IMR-90 (cell line): ENCODE measurements around the gene INO80B. TPM values are rescaled to one million over a fixed set of nuclear protein-coding genes. Genes with fewer than 3 reads are reported as not detected.
A peak's percentile ranks its signal among the peaks of the same experiment; 100 is the strongest.

Source experiments
- ATAC-seq: fragments of 200-7000 bp; cut with Tn5 transposase; 2 replicates; pipeline ENCODE4 v1.9.1; 2020; ENCODE audit warnings: low read depth, mild to moderate bottlenecking, moderate library complexity
- BruUV-seq: library from RNA; stranded (reverse); fragments of 400-500 nt; replicated peaks from 2 replicates; lab custom pipeline; 2021; lab: Mats Ljungman, UMichigan
- CTCF ChIA-PET: fragments of 300-600 bp; formaldehyde crosslinking; extraction: SDS; loops from one replicate; lab custom pipeline; 2021; ENCODE audit warnings: antibody characterized with exemption; lab: Yijun Ruan, JAX
- POLR2A ChIA-PET: fragments of 300-600 bp; sonication (Branson Sonifier 250); formaldehyde crosslinking; loops from one replicate; lab custom pipeline; 2022; ENCODE audit warnings: antibody characterized with exemption; ENCODE audit not compliant: unreplicated experiment; lab: Charles Lee
- DNase-seq: peaks from one replicate; pipeline ENCODE4 v3.0.0; 2013
- H2AFZ ChIP-seq: replicated peaks from 2 replicates; pipeline ENCODE3; 2013; ENCODE audit warnings: low read length, mild to moderate bottlenecking; ENCODE audit not compliant: poor library complexity
- H2AK5ac ChIP-seq: 2 replicates; pipeline ENCODE4 v1.6.1; 2013; ENCODE audit warnings: low read depth, low read length, inconsistent platforms
- H2AK9ac ChIP-seq: replicated peaks from 2 replicates; pipeline ENCODE3; 2013; ENCODE audit warnings: mild to moderate bottlenecking, low read depth, low read length, moderate library complexity; ENCODE audit not compliant: poor library complexity
- H2BK120ac ChIP-seq: 2 replicates; pipeline ENCODE4 v1.6.1; 2013; ENCODE audit warnings: low read depth, low read length, inconsistent platforms
- H2BK15ac ChIP-seq: 3 replicates; pipeline ENCODE4 v1.6.1; 2013; ENCODE audit warnings: low read depth, low read length, inconsistent platforms
- H2BK20ac ChIP-seq: 2 replicates; pipeline ENCODE4 v1.6.1; 2013; ENCODE audit warnings: low read depth, mild to moderate bottlenecking, inconsistent platforms, low read length, moderate library complexity
- H2BK5ac ChIP-seq: 2 replicates; pipeline ENCODE4 v1.6.1; 2013; ENCODE audit warnings: mild to moderate bottlenecking, low read depth, low read length, inconsistent platforms; ENCODE audit not compliant: poor library complexity, severe bottlenecking
- H3K14ac ChIP-seq: replicated peaks from 2 replicates; pipeline ENCODE4 v1.6.1; 2013; ENCODE audit warnings: low read depth, low read length, inconsistent platforms
- H3K18ac ChIP-seq: 2 replicates; pipeline ENCODE4 v1.6.1; 2013; ENCODE audit warnings: low read depth, low read length, control low read depth
- H3K23ac ChIP-seq: 2 replicates; pipeline ENCODE4 v1.6.1; 2013; ENCODE audit warnings: low read depth, low read length, inconsistent platforms
- H3K27ac ChIP-seq: 2 replicates; pipeline ENCODE4 v1.5.1; 2013; ENCODE audit warnings: mild to moderate bottlenecking, control low read depth, low read length; ENCODE audit not compliant: insufficient read depth
- H3K27me3 ChIP-seq: 2 replicates; pipeline ENCODE4 v1.6.1; 2013; ENCODE audit warnings: low read length; ENCODE audit not compliant: control insufficient read depth, insufficient read depth
- H3K36me3 ChIP-seq: 2 replicates; pipeline ENCODE4 v1.6.1; 2013; ENCODE audit warnings: low read length, mixed read lengths; ENCODE audit not compliant: control insufficient read depth, insufficient read depth
- H3K4ac ChIP-seq: 2 replicates; pipeline ENCODE4 v1.6.1; 2013; ENCODE audit warnings: low read depth, low read length, inconsistent platforms
- H3K4me1 ChIP-seq: 2 replicates; pipeline ENCODE4 v1.6.1; 2013; ENCODE audit warnings: low read length, mixed read lengths; ENCODE audit not compliant: control insufficient read depth, insufficient read depth
- H3K4me2 ChIP-seq: 2 replicates; pipeline ENCODE4 v1.6.1; 2013; ENCODE audit warnings: low read depth, mild to moderate bottlenecking, control low read depth, low read length, moderate library complexity
- H3K4me3 ChIP-seq: 2 replicates; pipeline ENCODE4 v1.5.1; 2013; ENCODE audit warnings: low read depth, mild to moderate bottlenecking, control low read depth, low read length, moderate library complexity; ENCODE audit not compliant: insufficient read depth
- H3K56ac ChIP-seq: 2 replicates; pipeline ENCODE4 v1.6.1; 2013; ENCODE audit warnings: low read length, inconsistent platforms; ENCODE audit not compliant: insufficient read depth; ENCODE audit errors: extremely low read depth
- H3K79me1 ChIP-seq, 2 experiments: 2 replicates each; pipeline ENCODE4 v1.6.1; 2013; ENCODE audit warnings: low read length in 2 of 2, inconsistent platforms in 1 of 2, low read depth in 1 of 2
- H3K9ac ChIP-seq: 2 replicates; pipeline ENCODE4 v1.6.1; 2013; ENCODE audit warnings: low read depth, low read length, control low read depth
- H3K9me1 ChIP-seq: 2 replicates; pipeline ENCODE4 v1.6.1; 2013; ENCODE audit warnings: low read length, inconsistent platforms; ENCODE audit not compliant: insufficient read depth
- H3K9me3 ChIP-seq: 2 replicates; pipeline ENCODE4 v1.6.1; 2013; ENCODE audit warnings: low read length; ENCODE audit not compliant: control insufficient read depth, insufficient read depth
- H4K20me1 ChIP-seq: 2 replicates; pipeline ENCODE4 v1.6.1; 2013; ENCODE audit warnings: low read length, inconsistent platforms; ENCODE audit not compliant: insufficient read depth
- H4K5ac ChIP-seq: 2 replicates; pipeline ENCODE4 v1.6.1; 2013; ENCODE audit warnings: mild to moderate bottlenecking, low read depth, low read length, control low read depth
- H4K8ac ChIP-seq, 2 experiments: 2 replicates each; pipeline ENCODE4 v1.6.1; 2013; ENCODE audit warnings: low read depth in 2 of 2, low read length in 2 of 2, control low read depth in 1 of 2, inconsistent platforms in 1 of 2
- H4K91ac ChIP-seq: 2 replicates; pipeline ENCODE4 v1.6.1; 2013; ENCODE audit warnings: low read depth, low read length, inconsistent platforms; ENCODE audit not compliant: insufficient read depth
- BHLHE40 ChIP-seq: fragments of 150-350 bp; IDR thresholded peaks from 2 replicates; pipeline ENCODE4 v1.6.1; 2016; ENCODE audit warnings: mild to moderate bottlenecking, low read depth, low read length
- CHD1 ChIP-seq: IDR thresholded peaks from 2 replicates; pipeline ENCODE4 v1.6.1; 2012; ENCODE audit warnings: low read depth, low read length, improper control_type of control experiment
- CTCF ChIP-seq: conservative IDR thresholded peaks from 2 replicates; pipeline ENCODE4 v1.5.1; 2012; ENCODE audit warnings: mild to moderate bottlenecking, low read depth, low read length, improper control_type of control experiment
- ELK1 ChIP-seq: fragments of 150-350 bp; IDR thresholded peaks from 2 replicates; pipeline ENCODE4 v1.6.1; 2016; ENCODE audit warnings: low read depth, mild to moderate bottlenecking, low read length, moderate library complexity, borderline replicate concordance
- MAFK ChIP-seq: IDR thresholded peaks from 2 replicates; pipeline ENCODE4 v1.6.1; 2012; ENCODE audit warnings: low read depth, low read length, improper control_type of control experiment
- MAZ ChIP-seq: IDR thresholded peaks from 2 replicates; pipeline ENCODE4 v1.6.1; 2012; ENCODE audit warnings: low read depth, mild to moderate bottlenecking, low read length, improper control_type of control experiment, moderate library complexity, borderline replicate concordance
- MXI1 ChIP-seq: IDR thresholded peaks from 2 replicates; pipeline ENCODE4 v1.6.1; 2012; ENCODE audit warnings: low read depth, mild to moderate bottlenecking, low read length, moderate library complexity, borderline replicate concordance
- POLR2A ChIP-seq: IDR thresholded peaks from 2 replicates; pipeline ENCODE4 v1.6.1; 2012; ENCODE audit warnings: mild to moderate bottlenecking, low read depth, low read length
- RAD21 ChIP-seq: IDR thresholded peaks from 2 replicates; pipeline ENCODE4 v1.6.1; 2012; ENCODE audit warnings: low read length, improper control_type of control experiment
- RCOR1 ChIP-seq: IDR thresholded peaks from 2 replicates; pipeline ENCODE4 v1.6.1; 2012; ENCODE audit warnings: mild to moderate bottlenecking, low read length, improper control_type of control experiment; ENCODE audit not compliant: insufficient replicate concordance
- USF2 ChIP-seq: fragments of 150-350 bp; IDR thresholded peaks from 2 replicates; pipeline ENCODE4 v1.6.1; 2017; ENCODE audit warnings: mild to moderate bottlenecking, antibody characterized with exemption, low read length, low read depth
- WGBS, 2 experiments: methylation state at CpG; one replicate each; pipeline versions ENCODE4 v1.1.5 to v1.1.7; 2013; ENCODE audit warnings: missing lambda C conversion rate in 2 of 2; ENCODE audit not compliant: insufficient read length in 1 of 2; ENCODE audit errors: extremely low coverage in 2 of 2; 5-methylcytosine and 5-hydroxymethylcytosine counted together
- dilution Hi-C: fragments of 300-500 bp; cut with HindIII; formaldehyde crosslinking; loops from one replicate; pipeline ENCODE4 v1.14.3; 2018; ENCODE audit warnings: low sequenced_read_pairs; ENCODE audit not compliant: unreplicated experiment
- in situ Hi-C: fragments of 300-500 bp; cut with MboI; formaldehyde crosslinking; loops from 3 replicates; pipeline ENCODE4 v1.14.3; 2019; ENCODE audit warnings: low sequenced_read_pairs, inconsistent platforms, mixed read lengths
- intact Hi-C: fragments of 100-400 bp; cut with micrococcal nuclease; formaldehyde crosslinking; loops from 2 replicates; pipeline ENCODE4 v1.10.0; 2022
- polyA plus RNA-seq, 3 experiments: library from polyadenylated mRNA; depleted of rRNA; stranded (reverse); fragments of >200 nt; gene quantifications; 2 replicates each; pipeline ENCODE4 v1.2.3, GENCODE V29; 2012; ENCODE audit warnings: low replicate concordance in 1 of 3
- total RNA-seq: library from RNA; depleted of rRNA; stranded (reverse); fragments of >200 nt; gene quantifications from 2 replicates; pipeline ENCODE4 v1.2.3, GENCODE V29; 2012

Gene INO80B
- total and polyA plus RNA-seq, 2 of the 4 experiments (the other 2 are of a cell fraction): 4.5 to 10.5 TPM

- no peak overlapping the region for H2BK5ac ChIP-seq
- ATAC-seq (no peak), DNase-seq (no peak)
- no peaks in the 10 kb centered on the region for H4K20me1 ChIP-seq
- peak overlapping the region; percentile 90 for H2AK9ac ChIP-seq
- no peak overlapping the region for H2BK120ac ChIP-seq
- peaks cover 9% of the 10 kb centered on the region for H3K9me1 ChIP-seq
- H3K23ac ChIP-seq: no peak overlapping the region
- ChIA-PET CTCF (interaction anchor here (0.9 kb wide), 1 partner anchor 83 kb away, joined by 3 read pairs; no protein-coding TSS in a partner anchor), POLR2A (no interaction called here)
- 0 out of 2 replicates have a peak overlapping the region, but pooled peaks have one; percentile 92 for H4K91ac ChIP-seq
- in situ Hi-C loops: no loop called here
- peaks cover 38% of the 10 kb centered on the region for H3K27me3 ChIP-seq
- BruUV-seq: no TSS peak
- dilution Hi-C loops: no loop called here
- TF ChIP-seq MAZ (no peak), MXI1 (no peak), ELK1 (no peak), RAD21 (no peak), MAFK (no peak), POLR2A (no peak), RCOR1 (no peak), USF2 (no peak), CHD1 (no peak), BHLHE40 (no peak), CTCF (no peak)
- peak overlapping the region; percentile 94 for H3K4ac ChIP-seq
- H2AK5ac ChIP-seq: peak overlapping the region; percentile 96
- H3K79me1 ChIP-seq: peaks cover 12 to 38% of the 10 kb centered on the region in 2 experiments
- intact Hi-C loops: no loop called here
- peaks cover 23% of the 10 kb centered on the region for H3K4me1 ChIP-seq
- H2BK20ac ChIP-seq: no peak overlapping the region
- no peak overlapping the region; the same call in 1 of the 2 replicates for H3K4me2 ChIP-seq
- no peak overlapping the region; the same call in 1 of the 2 replicates for H3K18ac ChIP-seq
- H3K9me3 ChIP-seq: no peaks in the 10 kb centered on the region
- WGBS, 2 experiments: 79% methylated on average over 6 of the region's 32 CpGs; no CpG with 5 or more reads in 1 of the 2 experiments
- H2AFZ ChIP-seq: peak overlapping the region; percentile 97
- peaks cover 16% of the 10 kb centered on the region for H3K36me3 ChIP-seq
- H3K27ac ChIP-seq: no peak overlapping the region
- H4K8ac ChIP-seq: peak overlapping the region; percentile 91 to 94; a peak in 3 of 4 replicates
- peak overlapping the region; percentile 98; the same call in 1 of the 2 replicates for H3K14ac ChIP-seq
- H2BK15ac ChIP-seq: no peak overlapping the region
- peak overlapping the region; percentile 22; the same call in 1 of the 2 replicates for H3K9ac ChIP-seq
- peak overlapping the region; percentile 43; the same call in 1 of the 2 replicates for H3K4me3 ChIP-seq
- no peak overlapping the region for H3K56ac ChIP-seq
- H4K5ac ChIP-seq: no peak overlapping the region; the same call in 1 of the 2 replicates
Observed at GRCh38 chr2:74502147-74502719, 47.3 kb downstream of the INO80B start.
